Stimulated activated CD4-positive, alpha-beta T cell treated with anti-CD3 and anti-CD28 coated beads, Interleukin-2, amount 100 ng/mL, for 24 hours (primary cell): ENCODE measurements around the gene FOLR2.
"Not testable (repeated sequence)": the region's sequence is repeated elsewhere in the genome, so short reads cannot be mapped to it uniquely, and the experiment has no call there.

Experiments used
- DNase-seq, 2 donors: peaks; one replicate each; pipeline ENCODE4 v3.0.0-alpha.2; 2020

Gene FOLR2

DNA sequence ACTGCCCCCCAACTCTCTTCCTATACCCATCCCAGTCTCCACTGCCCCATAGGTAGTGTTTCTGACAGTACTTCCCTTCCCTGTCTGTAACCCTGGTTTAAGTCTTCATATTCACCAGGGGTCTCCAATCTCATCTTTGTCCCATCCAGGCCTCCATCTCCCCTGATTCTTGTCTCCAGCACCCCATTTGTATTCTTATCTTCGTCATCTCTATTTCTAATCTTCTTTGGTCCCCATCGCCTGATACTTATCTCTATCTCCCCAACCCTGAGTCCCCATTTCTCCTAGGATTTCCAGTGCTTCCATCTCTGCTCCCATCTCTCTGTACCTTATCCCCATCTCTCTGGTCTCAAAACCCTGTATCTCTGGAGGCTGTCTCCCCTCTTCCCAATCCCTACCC, 25.5 kb downstream of the FOLR2 start:
- DNase-seq = no peak

DNA sequence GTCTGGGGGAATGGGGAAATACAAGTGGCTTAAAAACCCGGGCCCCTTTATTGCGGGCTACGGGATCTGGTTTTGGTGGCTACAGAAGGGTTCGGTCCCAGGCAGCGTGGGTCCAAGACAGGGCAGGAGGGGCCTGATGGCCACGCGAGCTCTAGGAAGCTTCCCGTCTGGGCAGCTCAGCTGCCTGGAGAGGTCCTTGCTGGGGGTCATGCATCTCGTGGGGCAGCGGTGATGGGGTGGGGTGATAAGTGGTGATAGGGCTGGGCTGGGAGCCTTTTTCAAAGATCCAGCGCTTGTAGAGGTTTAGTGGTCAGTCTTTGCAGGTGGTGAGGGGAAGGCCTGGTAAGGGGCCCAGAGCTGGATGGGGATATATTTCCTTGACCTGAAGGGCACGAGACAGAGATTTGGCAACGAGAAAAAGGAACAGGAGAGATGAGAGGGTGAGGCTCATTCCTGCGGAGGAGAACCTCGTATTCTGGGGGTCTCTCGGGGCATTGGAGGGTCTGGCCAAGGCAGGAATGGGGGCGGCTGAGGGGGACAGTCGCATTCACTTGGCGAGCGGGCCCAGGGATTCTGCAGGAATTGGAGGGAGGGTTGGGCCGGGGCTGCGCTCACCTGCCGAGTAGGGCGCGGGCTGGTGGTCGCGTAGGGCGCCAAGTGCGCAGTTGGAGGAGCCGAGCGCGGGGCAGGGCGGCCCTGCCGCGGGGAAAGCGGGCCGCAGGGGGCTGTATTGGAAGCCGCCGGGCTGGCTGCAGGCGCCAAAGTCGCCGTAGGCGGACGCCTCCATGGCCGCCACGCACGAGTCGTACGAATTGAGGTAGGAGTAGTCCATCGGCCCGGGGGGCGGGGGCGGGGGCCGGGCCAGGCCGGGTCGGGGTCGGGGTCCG, 26.8 kb downstream of the FOLR2 start:
- no peak for DNase-seq

DNA sequence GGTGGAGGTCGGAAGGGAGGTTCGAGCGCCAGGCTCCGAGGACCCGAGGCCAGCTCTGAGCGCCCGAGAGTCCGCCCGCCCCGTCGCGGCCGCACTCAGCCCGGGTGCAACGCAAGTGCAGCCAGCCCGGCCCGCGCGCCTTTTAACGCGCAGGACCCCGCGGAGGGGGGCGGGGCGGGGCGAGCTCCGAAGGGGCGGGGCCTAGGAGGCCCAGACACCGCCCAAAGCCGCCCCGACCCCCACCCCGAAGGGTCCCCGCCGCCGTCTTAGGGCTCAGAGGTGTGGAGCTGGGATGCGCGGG, 27.4 kb downstream of the FOLR2 start, which contains the start of gene PHOX2A:
Gene PHOX2A, minus strand, starts transcription at position 117 of the 301 bp plus-strand sequence. CDS start 172 bp downstream, outside the sequence.
- DNase-seq = no peak

DNA sequence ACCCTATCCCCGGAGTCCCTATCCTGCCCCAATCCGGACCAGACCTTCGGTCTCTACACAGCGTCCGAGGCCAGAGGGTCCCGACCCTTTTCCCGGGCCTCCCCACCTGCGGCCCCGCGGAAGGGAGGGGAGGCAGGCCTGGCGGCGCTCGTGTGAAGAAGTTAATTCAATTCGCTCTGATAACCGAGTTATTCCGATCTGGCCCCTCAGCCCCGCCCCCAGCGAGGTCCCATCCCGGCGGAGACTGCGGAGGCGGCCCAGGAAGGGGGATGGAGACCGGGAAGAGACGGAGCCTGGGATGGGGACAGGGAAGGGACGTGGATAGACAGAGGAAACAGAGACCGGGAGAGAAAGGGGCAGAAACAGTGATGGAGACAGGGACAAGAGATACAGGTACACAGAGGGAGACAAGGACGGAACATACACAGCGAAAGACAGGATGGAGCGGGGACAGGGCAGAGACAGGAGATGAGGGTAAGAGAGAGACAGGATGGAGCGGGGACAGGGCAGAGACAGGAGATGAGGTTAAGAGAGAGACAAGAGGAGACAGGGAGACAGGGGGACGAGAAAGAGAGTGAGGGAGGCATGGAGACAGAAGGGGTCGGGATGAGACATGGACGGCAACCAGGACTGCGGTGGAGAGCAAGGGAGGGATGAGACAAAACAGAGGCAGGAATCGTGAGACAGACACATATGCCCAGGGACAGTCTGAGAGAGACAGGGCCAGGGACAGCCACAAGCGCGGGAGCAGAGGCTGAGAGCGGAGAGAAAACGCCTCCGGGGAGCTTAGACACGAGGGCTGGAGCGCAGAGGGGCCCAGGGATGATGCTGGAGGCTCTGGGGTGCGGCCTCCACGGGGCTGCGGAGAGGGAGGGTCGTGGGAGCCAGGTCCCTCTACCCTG, 28.0 kb downstream of the FOLR2 start:
- no peak for DNase-seq

DNA sequence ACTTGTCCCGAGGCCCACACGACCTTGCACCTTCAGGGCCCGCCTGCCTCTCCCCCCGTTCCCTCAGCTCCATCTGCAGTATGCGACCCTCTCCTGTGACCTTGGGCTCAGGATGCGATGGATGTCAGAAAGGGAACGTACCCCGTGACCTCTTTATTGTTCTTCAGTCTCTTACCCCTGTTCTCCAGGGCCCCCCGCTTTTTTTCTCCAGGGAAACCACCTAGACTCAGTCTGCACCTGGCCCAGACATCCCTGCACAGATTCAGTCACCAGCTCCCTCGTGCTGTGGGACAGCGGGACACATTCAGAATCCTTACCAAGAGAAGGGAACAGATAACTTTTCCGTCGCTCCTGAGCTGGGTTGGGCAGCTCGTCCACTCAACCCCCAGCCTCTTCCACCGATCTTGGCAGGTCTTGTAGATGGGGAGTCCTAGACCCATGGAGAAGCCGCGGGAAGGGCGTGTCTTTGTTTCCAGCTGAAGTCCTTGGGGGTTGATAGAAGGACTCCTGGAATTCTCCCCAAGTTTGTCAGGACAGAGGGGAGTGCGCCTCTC, 28.7 kb downstream of the FOLR2 start:
- no peak for DNase-seq

DNA sequence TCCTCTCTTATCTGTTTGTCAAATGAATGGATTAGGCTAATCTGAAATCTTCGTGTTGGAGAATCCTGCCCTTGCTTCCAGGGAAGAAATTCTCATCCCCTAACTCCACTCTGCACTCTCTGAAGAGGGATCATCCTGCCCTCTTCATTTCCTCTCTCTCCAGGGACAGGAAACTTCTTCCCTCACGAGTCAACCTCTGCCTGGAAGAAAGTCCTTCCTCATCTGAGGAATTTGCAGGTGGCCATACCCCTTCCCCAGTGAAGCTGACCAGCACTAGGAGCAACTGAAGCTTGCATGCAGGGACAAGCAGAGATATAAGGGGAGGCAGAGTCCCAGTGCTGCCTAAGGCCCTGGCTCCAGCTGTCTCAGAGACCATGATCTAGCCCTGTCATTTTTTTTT, 31.0 kb downstream of the FOLR2 start:
- no peak for DNase-seq

DNA sequence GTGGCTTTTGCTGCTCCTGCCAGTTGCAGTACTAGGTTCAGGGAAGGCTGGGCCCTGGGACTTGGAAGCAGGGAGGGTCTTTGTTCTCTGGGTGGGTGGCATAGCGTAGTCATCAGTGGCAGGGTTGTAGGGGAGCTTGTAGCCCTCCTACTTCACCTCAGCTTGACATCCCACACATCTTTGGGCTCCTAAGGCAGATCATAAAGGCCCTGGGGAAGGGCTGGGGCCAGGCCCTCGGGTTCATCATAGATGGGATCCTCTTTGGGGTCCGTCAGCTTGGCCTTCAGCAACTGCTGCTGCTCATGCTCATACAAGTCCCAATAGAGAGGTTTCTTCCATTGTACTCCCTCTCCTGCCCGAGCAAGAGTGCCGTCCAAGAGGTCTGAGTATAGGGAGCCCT, 33.4 kb downstream of the FOLR2 start:
- DNase-seq = no peak

DNA sequence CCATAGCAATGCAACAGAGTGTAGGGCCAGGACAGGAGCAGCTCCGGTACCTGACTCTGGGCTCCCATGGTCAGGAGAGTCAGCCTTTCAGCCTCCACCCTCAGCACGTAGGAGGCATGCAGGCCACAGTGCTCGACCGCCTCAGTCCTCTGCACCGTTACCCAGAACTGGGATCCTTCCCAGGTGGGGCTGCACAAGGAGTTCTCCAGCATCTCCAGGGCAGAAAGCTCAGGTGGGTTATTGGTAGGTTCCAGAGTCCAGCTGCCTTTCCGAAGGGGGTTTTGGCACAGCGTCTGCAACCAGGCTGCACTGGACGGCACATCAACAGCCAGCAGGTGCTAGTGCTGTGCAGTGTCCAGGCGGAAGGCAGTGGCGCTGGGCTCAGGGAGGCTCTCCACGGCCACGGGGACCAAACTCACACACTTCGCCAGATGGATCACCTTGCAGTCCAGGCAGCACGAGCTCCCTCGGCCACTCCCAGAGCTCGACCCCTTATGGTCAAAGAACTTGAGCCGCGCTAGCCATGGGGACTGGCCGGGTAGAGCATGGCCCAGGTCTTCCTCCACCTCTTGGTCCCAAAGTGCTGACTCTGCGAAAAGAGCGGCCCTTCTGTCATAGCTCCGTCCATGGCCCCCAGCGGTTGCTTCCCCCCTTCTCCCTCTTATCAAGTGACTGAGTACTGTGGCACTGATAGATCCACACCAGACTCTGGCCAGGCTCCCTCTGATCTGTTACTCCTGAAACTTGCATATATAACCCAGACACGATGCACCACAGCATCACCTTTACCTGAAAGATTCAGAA, 34.3 kb downstream of the FOLR2 start:
- DNase-seq = no peak

DNA sequence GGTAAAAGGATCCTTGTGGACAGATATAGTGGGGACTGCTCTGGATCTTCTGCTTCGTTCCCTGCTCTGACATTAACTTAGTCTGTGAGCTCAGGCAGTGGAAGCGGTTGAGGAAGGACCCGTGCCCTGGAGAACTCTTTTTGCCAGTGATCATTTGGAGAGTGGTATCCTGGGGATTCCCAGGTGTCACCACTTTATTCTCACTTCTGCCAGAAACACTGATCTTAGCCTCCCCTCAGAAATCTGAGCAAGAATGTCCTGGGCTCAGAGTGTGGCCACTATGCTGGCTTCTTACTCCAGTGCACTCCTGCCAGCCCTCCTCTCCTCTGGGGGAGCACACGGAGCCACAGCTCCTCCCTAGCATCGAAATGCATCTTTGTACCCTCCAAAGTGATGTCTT, 35.0 kb downstream of the FOLR2 start:
- no peak for DNase-seq

DNA sequence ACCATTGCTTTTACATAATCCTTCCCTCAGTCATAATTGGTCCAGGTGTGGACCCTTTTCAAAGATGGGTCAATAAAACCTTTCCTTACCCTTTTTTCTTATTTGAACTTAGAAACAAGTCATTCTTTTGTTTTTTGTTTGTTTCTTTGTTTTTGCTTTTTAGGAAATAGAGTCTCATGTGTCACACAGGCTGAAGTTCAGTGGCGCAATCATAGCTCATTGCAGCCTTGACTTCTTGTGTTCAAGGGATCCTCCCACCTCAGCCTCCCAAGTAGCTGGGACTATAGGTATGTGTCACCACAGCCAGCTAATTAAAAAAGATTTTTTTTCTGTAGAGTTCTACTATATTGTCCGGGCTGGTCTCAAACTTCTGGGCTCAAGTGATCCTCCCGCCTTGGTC, 36.8 kb downstream of the FOLR2 start:
- DNase-seq = no peak

DNA sequence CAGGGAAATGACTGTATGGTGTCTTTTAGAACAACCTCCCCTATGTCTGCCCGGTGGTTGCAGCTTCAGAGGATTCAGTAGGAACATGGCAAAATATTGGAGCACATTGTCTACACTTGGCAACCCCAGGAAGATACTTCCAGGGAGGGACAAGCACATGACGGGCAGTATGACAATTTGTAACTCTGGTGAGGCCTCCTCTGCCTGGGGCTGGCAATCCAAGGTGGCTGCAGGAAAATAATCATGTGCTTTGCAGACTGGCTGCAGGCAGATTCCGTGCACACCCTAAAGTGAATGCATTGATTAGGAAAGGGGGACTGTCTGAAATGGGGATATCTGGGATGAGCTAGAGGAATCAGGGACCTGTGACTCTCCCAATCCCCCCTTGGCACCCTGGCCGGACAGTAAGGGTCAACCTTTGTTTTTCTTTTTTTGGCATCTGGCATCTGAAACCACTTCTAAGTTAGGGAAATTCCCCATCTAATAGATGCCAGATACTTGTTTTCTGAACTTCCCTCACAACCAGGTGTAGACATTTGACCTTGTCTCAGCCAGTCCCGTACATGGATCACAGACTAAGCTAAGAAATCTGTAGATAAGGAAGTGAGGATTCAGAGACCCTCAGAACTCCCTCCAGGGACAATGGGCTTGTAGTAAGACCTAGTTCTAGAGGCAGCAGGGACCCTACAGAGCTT, 37.9 kb downstream of the FOLR2 start:
- DNase-seq = no peak

DNA sequence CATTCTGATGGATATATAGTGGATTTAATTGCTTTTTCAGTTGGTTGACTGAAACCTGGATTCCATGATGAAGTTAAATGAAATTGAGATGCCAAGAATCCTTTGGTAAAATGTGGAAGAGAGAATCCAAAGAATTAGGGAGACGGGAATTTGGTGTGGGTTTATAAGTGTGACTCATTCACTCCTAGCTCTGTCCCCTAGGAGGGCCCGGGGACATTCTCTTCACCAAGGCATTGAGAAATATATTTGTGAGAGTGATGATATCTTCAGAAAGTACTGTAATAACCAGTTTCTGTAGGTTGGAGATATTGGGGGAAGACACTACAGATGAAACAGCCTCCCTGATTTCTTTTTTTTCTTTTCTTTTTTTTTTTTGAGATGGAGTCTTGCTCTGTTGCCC, 41.0 kb downstream of the FOLR2 start:
- no peak for DNase-seq

DNA sequence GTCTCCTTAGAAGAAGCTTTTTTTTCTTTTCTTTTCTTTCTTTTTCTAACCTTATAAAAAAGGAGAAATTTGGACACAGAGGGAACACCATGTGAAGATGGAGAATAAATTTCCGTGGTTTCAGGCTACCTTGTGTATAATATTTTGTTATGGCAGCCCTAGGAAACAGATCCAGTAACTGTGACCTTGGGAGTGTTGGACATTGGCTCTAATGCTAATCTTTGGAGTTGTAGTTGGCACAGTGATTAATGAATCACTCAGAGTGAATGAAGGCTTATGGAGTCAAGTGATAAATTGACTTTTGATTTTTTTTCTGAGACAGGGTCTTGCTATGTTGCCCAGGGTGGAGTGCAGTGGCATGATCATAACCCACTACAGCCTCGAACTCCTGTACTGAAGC, 42.9 kb downstream of the FOLR2 start:
- DNase-seq = no peak

DNA sequence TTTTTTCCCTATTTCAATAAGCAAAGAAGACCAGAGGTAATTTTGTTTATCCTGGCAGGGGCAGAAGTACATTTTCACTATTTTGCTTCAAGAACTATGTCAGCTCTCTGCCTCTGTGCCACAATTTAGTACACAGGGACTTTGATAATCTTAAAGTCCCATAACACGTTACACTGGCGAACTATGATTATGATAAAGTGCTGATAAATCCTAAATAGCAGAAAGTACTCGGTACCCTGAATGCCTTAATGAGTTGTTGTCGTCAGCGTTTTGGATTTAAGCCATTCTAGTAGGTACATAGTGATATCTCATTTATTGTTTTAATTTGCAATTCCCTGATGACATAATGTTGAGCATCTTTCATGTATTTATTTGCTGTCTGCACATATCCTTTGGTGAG, 44.0 kb downstream of the FOLR2 start:
- DNase-seq = no peak

DNA sequence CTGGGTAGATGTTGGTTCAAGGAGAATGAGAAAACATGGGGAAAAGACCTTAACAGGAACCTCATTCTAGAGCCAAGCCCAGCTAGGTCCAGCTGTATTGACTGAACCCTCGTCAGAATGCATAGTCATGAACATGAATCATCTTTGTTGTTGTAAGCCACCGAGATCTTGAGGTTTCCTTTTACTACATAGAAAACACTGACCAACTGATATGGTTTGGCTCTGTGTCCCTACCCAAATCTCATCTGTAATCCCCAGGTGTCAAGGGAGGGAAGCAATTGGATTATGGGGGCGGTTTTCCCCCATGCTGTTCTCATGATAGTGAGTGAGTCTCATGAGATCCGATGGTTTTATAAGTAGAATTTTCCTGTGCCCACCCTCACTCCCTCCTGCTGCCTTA, 46.8 kb downstream of the FOLR2 start:
- DNase-seq = no peak

DNA sequence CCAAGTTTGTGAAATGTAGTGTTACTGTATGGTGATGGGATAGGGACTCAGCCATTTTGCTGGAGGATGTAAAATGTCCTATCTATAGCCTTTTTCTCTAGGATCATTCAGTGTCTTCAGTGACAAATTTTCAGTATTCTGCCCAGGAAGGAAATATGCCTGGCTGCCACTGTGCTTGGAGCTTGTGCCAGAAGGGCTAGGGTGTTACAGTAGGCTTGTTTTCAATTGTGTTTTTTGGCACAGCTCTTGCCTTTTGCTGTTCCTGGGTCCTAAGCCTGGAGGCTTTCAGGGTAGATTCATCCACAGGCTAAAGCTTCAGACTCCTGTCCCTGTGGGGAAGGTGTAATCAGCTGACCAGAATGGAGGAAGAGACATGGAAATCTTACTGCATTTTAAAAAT, 49.4 kb downstream of the FOLR2 start:
- no peak for DNase-seq

DNA sequence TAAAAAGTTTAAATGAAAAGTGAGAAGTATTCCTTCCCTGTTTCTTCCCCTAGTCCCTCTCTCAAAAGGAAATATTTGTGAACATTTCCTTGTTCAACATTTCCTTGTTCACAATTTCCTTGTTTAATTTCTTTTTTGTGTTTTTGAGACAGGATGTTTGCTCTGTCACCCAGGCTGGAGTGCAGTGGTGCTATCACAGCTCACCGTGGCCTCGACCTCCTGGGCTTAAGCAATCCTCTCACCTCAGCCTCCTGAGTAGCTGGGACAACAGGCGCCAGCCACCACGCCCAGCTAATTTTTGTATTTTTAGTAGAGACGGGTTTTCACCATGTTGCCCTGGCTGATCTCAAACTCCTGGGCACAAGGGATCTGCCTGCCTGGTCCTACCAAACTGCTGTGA, 50.4 kb downstream of the FOLR2 start:
- DNase-seq = not testable (repeated sequence)

DNA sequence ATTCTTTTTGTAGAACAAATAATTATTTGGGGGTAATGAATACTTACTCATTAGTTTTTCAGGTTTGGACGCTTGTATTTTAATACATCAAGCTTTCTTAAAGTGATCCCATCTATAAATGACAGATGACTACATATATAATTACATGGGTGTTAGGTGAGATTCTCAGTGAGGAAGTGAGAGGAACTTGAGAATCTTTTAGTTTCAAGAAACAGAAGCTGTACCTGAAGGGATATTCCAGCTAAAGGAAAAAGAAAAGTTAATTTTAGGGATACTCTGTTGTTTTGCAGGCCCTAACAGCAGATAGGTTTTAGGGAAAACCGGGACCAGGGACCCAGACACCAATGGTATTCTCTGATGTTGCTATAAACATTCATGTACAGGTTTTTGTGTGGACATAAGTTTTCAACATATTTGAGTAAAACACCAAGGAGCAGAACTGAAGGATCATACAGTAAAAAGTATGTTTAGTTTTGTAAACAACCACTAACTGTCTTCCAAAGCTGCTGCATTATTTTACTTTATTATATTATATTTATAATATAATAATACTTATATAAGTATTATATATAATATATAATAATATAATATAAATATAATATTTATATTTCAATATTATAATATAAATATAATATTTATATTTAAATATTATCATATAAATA, 51.5 kb downstream of the FOLR2 start:
- no peak for DNase-seq
